Thoracic aorta (tissue), 2 donors: ENCODE results near the gene MBNL1. TPM values are rescaled to one million over a fixed set of nuclear protein-coding genes. Genes with fewer than 3 reads are reported as not detected.

ENCODE experiments used
- ATAC-seq: fragments of 150-250 bp; one replicate; pipeline ENCODE4 v1.8.0; 2017; ENCODE audit warnings: low read depth; ENCODE audit not compliant: insufficient number of reproducible peaks, low FRiP score
- DNase-seq: peaks from one replicate; pipeline ENCODE4 v3.0.0-alpha.2; 2020; ENCODE audit warnings: low spot score
- H3K27ac ChIP-seq, 2 donors: fragments of 200-600 bp; sonication (generic); 1 replicate in 1 of 2; 2 replicates in 1 of 2; pipeline ENCODE4 v1.5.1; 2016; ENCODE audit warnings: mild to moderate bottlenecking in 2 of 2, moderate library complexity in 2 of 2
- H3K27me3 ChIP-seq: fragments of 200-600 bp; sonication (generic); replicated peaks from 2 replicates; pipeline ENCODE4 v1.6.0; 2016; ENCODE audit warnings: mild to moderate bottlenecking; ENCODE audit not compliant: insufficient read depth
- H3K36me3 ChIP-seq: fragments of 200-600 bp; sonication (generic); one replicate; pipeline ENCODE4 v1.5.1; 2016
- H3K4me1 ChIP-seq, 2 donors: fragments of 200-600 bp; sonication (generic); 1 replicate in 1 of 2; 2 replicates in 1 of 2; pipeline versions ENCODE4 v1.5.1 to v1.6.0; 2016; ENCODE audit warnings: low read depth in 2 of 2, mild to moderate bottlenecking in 1 of 2; ENCODE audit not compliant: control insufficient read depth in 1 of 2
- H3K4me3 ChIP-seq: fragments of 200-600 bp; sonication (generic); 2 replicates; pipeline ENCODE4 v1.5.1; 2016; ENCODE audit warnings: mild to moderate bottlenecking
- H3K9me3 ChIP-seq: fragments of 200-600 bp; sonication (generic); 2 replicates; pipeline ENCODE4 v1.5.1; 2016
- CTCF ChIP-seq: fragments of 200-600 bp; sonication (generic); IDR thresholded peaks from one replicate; pipeline ENCODE4 v1.5.1; 2019; ENCODE audit warnings: antibody characterized with exemption
- total RNA-seq, 2 donors: library from RNA; depleted of rRNA; stranded (reverse); fragments of >200 nt; gene quantifications; one replicate each; pipeline versions ENCODE4 v1.1.0 to v1.2.3, GENCODE V29; 2016

MBNL1 gene
- total RNA-seq, 2 donors from 2014 or later = 783 to 1,062 TPM

- H3K4me3 ChIP-seq = peak overlapping the region; percentile 32
- H3K4me1 ChIP-seq = peaks cover 72 to 85% of the 10 kb centered on the region in 2 donors
Observed at GRCh38 chr3:152291238-152291637, 22.5 kb downstream of the MBNL1 start.

GRCh38 chr3:152291649-152292066 lies 22.9 kb downstream of the MBNL1 start:
- Histone ChIP-seq H3K4me3 (peak overlapping the region; percentile 23), H3K27me3 (no peaks in the 10 kb centered on the region), H3K27ac (peak overlapping the region; percentile 43 to 60), H3K36me3 (no peaks in the 10 kb centered on the region), H3K9me3 (no peaks in the 10 kb centered on the region), H3K4me1 (peaks cover 75 to 88% of the 10 kb centered on the region in 2 donors)
- no peak for TF ChIP-seq CTCF
- DNase-seq = no peak
- no peak for ATAC-seq

More at GRCh38 chr3:152291238-152291637, 22.5 kb downstream of the MBNL1 start:
- no peaks in the 10 kb centered on the region for H3K36me3 ChIP-seq
- DNase-seq (no peak), ATAC-seq (no peak)
- no peaks in the 10 kb centered on the region for H3K27me3 ChIP-seq
- no peak for TF ChIP-seq CTCF
- H3K9me3 ChIP-seq = no peaks in the 10 kb centered on the region
- H3K27ac ChIP-seq = peak overlapping the region; percentile 43 to 60

- DNase-seq (no peak), ATAC-seq (no peak)
- peaks cover 81 to 88% of the 10 kb centered on the region in 2 donors for H3K4me1 ChIP-seq
- H3K27me3 ChIP-seq = no peaks in the 10 kb centered on the region
- no peak for TF ChIP-seq CTCF
- no peaks in the 10 kb centered on the region for H3K9me3 ChIP-seq
- H3K36me3 ChIP-seq = no peaks in the 10 kb centered on the region
- peak overlapping the region; percentile 23 for H3K4me3 ChIP-seq
- peak overlapping the region; percentile 43 to 60 for H3K27ac ChIP-seq
Observed at GRCh38 chr3:152292366-152292765, 23.6 kb downstream of the MBNL1 start.

- no peaks in the 10 kb centered on the region for H3K27me3 ChIP-seq
- peaks cover 85 to 88% of the 10 kb centered on the region in 2 donors for H3K4me1 ChIP-seq
- H3K4me3 ChIP-seq = no peak overlapping the region
- H3K27ac ChIP-seq = peak overlapping the region in 1 of 2 donors; percentile 60
- TF ChIP-seq CTCF = no peak
- H3K36me3 ChIP-seq = no peaks in the 10 kb centered on the region
- DNase-seq = no peak
- H3K9me3 ChIP-seq = no peaks in the 10 kb centered on the region
- ATAC-seq = no peak
Observed at GRCh38 chr3:152293347-152294006, 24.7 kb downstream of the MBNL1 start.

GRCh38 chr3:152295344-152295743 lies 26.6 kb downstream of the MBNL1 start:
- peaks cover 79 to 87% of the 10 kb centered on the region in 2 donors for H3K4me1 ChIP-seq
- DNase-seq (no peak), ATAC-seq (no peak)
- no peak overlapping the region for H3K4me3 ChIP-seq
- no peaks in the 10 kb centered on the region for H3K36me3 ChIP-seq
- H3K27ac ChIP-seq = peak overlapping the region; percentile 48 to 83
- no peaks in the 10 kb centered on the region for H3K27me3 ChIP-seq
- no peaks in the 10 kb centered on the region for H3K9me3 ChIP-seq
- TF ChIP-seq CTCF = no peak
